A549 (cell line): ENCODE data around the gene NID2. TPM values are rescaled to one million over a fixed set of nuclear protein-coding genes. Genes with fewer than 3 reads are reported as not detected.

Experiments
- ATAC-seq, 2 experiments: fragments of 200-7000 bp in 1 of 2; fragments of >200 bp in 1 of 2; cut with Nextera tagmentation in 1 of 2; cut with Tn5 transposase in 1 of 2; 3 replicates each; pipeline versions ENCODE4 v1.8.0 to v1.9.1; 2018 to 2020; ENCODE audit warnings: mild to moderate bottlenecking in 1 of 2, moderate library complexity in 1 of 2
- CTCF ChIA-PET: fragments of 300-600 bp; sonication (Branson Sonifier 250); formaldehyde crosslinking; extraction: SDS; loops from one replicate; lab custom pipeline; 2021; ENCODE audit warnings: antibody characterized with exemption, inconsistent platforms; lab: Yijun Ruan, JAX
- POLR2A ChIA-PET: fragments of 350-600 bp; formaldehyde crosslinking; extraction: SDS; loops from one replicate; lab custom pipeline; 2021; ENCODE audit warnings: antibody characterized with exemption, inconsistent platforms; lab: Yijun Ruan, JAX
- DNase-seq, 2 experiments: peaks; one replicate each; pipeline versions ENCODE4 v3.0.0 to v3.0.0-alpha.2; 2011 to 2016; ENCODE audit warnings: low read depth in 1 of 2, low spot score in 1 of 2
- FAIRE-seq: peaks from 2 replicates; lab custom pipeline; 2011; peaks lifted over from hg19 to GRCh38; lab: Jason Lieb, UNC
- H3K27ac ChIP-seq, 2 experiments: fragments of >200 bp; sonication (Bioruptor Twin); formaldehyde crosslinking; 3 replicates each; pipeline ENCODE4 v1.5.1; 2016 to 2017
- H3K4me1 ChIP-seq: fragments of >200 bp; sonication (Bioruptor Twin); formaldehyde crosslinking; 3 replicates; pipeline ENCODE4 v1.6.1; 2016
- H3K4me2 ChIP-seq: fragments of >200 bp; sonication (Bioruptor Twin); formaldehyde crosslinking; 3 replicates; pipeline ENCODE4 v1.6.1; 2016
- H3K4me3 ChIP-seq: fragments of >200 bp; sonication (Bioruptor Twin); formaldehyde crosslinking; 3 replicates; pipeline ENCODE4 v1.5.1; 2016
- H3K9me3 ChIP-seq: fragments of >200 bp; sonication (Bioruptor Twin); formaldehyde crosslinking; 3 replicates; pipeline ENCODE4 v1.6.1; 2016
- CBX2 ChIP-seq: fragments of 200-600 bp; sonication (generic); IDR thresholded peaks from 2 replicates; pipeline ENCODE4 v1.6.1; 2016; ENCODE audit warnings: low read depth, mild to moderate bottlenecking, borderline replicate concordance
- CEBPB ChIP-seq, 2 experiments: fragments of >200 bp in 1 of 2; sonication (Bioruptor Twin) in 1 of 2; formaldehyde crosslinking in 1 of 2; IDR thresholded peaks; 2 replicates each; pipeline ENCODE4 v1.6.1; 2012 to 2016
- CHD4 ChIP-seq: fragments of 200-600 bp; sonication (generic); IDR thresholded peaks from 2 replicates; pipeline ENCODE4 v1.6.1; 2016; ENCODE audit warnings: antibody characterized with exemption, mild to moderate bottlenecking, borderline replicate concordance
- E2F6 ChIP-seq: IDR thresholded peaks from 2 replicates; pipeline ENCODE4 v1.6.1; 2012; ENCODE audit warnings: low read depth, borderline replicate concordance
- EP300 ChIP-seq, 2 experiments: fragments of >200 bp; sonication (Bioruptor Twin); formaldehyde crosslinking; IDR thresholded peaks; 2 replicates in 1 of 2; 3 replicates in 1 of 2; pipeline ENCODE4 v1.6.1; 2016 to 2017
- ESRRA ChIP-seq: fragments of 150-350 bp; IDR thresholded peaks from 2 replicates; pipeline ENCODE4 v1.6.1; 2014; ENCODE audit warnings: mild to moderate bottlenecking, low read length, borderline replicate concordance
- FOSL2 ChIP-seq, 2 experiments: fragments of 450-650 bp in 1 of 2; fragments of >200 bp in 1 of 2; sonication (Bioruptor Twin) in 1 of 2; formaldehyde crosslinking; IDR thresholded peaks; 2 replicates each; pipeline versions ENCODE4 v1.5.0 to v1.6.1; 2016 to 2020; ENCODE audit warnings: mild to moderate bottlenecking in 1 of 2, moderate library complexity in 1 of 2
- FOXS1 ChIP-seq: fragments of 250-450 bp; sonication (Bioruptor Pico); IDR thresholded peaks from 2 replicates; pipeline ENCODE4 v1.5.0; 2020; ENCODE audit warnings: mild to moderate bottlenecking, moderate library complexity
- GATA3 ChIP-seq: IDR thresholded peaks from 2 replicates; pipeline ENCODE4 v1.6.1; 2012; ENCODE audit warnings: borderline replicate concordance
- HDAC2 ChIP-seq: fragments of 200-600 bp; sonication (generic); IDR thresholded peaks from 2 replicates; pipeline ENCODE4 v1.6.1; 2016
- HES2 ChIP-seq: fragments of >200 bp; sonication (Bioruptor Twin); formaldehyde crosslinking; IDR thresholded peaks from 2 replicates; pipeline ENCODE4 v1.6.1; 2016
- HOXA7 ChIP-seq: fragments of 250-450 bp; sonication (Bioruptor Pico); IDR thresholded peaks from 2 replicates; pipeline ENCODE4 v1.5.0; 2020; ENCODE audit warnings: mild to moderate bottlenecking, moderate library complexity
- JUNB ChIP-seq: fragments of >200 bp; sonication (Bioruptor Twin); formaldehyde crosslinking; IDR thresholded peaks from 2 replicates; pipeline ENCODE4 v1.6.1; 2016
- KDM5A ChIP-seq: fragments of 200-600 bp; sonication (generic); IDR thresholded peaks from 2 replicates; pipeline ENCODE4 v1.6.1; 2016; ENCODE audit warnings: antibody characterized with exemption, mild to moderate bottlenecking
- MAFK ChIP-seq: fragments of 450-650 bp; IDR thresholded peaks from 2 replicates; pipeline ENCODE4 v1.6.1; 2014; ENCODE audit not compliant: partially characterized antibody
- NPAS2 ChIP-seq: fragments of 250-450 bp; sonication (Bioruptor Pico); IDR thresholded peaks from 2 replicates; pipeline ENCODE4 v1.8.0; 2022; ENCODE audit warnings: mild to moderate bottlenecking, moderate library complexity, borderline replicate concordance
- PBX3 ChIP-seq: IDR thresholded peaks from 2 replicates; pipeline ENCODE4 v1.6.1; 2012
- PHF8 ChIP-seq: fragments of 200-600 bp; sonication (generic); IDR thresholded peaks from 2 replicates; pipeline ENCODE4 v1.6.1; 2016; ENCODE audit warnings: low read depth, mild to moderate bottlenecking, antibody characterized with exemption, moderate library complexity, borderline replicate concordance
- POLR2AphosphoS2 ChIP-seq: conservative IDR thresholded peaks from 2 replicates; pipeline ENCODE4 v1.6.1; 2012; ENCODE audit warnings: low read length, improper control_type of control experiment, inconsistent platforms
- RAD21 ChIP-seq, 2 experiments: fragments of >200 bp in 1 of 2; sonication (Bioruptor Twin) in 1 of 2; formaldehyde crosslinking in 1 of 2; IDR thresholded peaks in 1 of 2; conservative IDR thresholded peaks in 1 of 2; 2 replicates in 1 of 2; 3 replicates in 1 of 2; pipeline ENCODE4 v1.6.1; 2012 to 2018; ENCODE audit warnings: inconsistent platforms in 1 of 2
- RARB ChIP-seq: fragments of 250-450 bp; sonication (Bioruptor Pico); IDR thresholded peaks from 2 replicates; pipeline ENCODE4 v1.8.0; 2021; ENCODE audit warnings: mild to moderate bottlenecking, moderate library complexity
- REST ChIP-seq: fragments of 200-600 bp; sonication (generic); IDR thresholded peaks from 2 replicates; pipeline ENCODE4 v1.6.1; 2016; ENCODE audit warnings: antibody characterized with exemption, mild to moderate bottlenecking, moderate library complexity
- TFCP2L1 ChIP-seq: fragments of 250-450 bp; sonication (Bioruptor Pico); IDR thresholded peaks from 2 replicates; pipeline ENCODE4 v1.5.0; 2021; ENCODE audit warnings: mild to moderate bottlenecking
- TP53 ChIP-seq: fragments of 250-450 bp; sonication (Bioruptor Pico); IDR thresholded peaks from 2 replicates; pipeline ENCODE4 v1.5.0; 2021; ENCODE audit warnings: mild to moderate bottlenecking, moderate library complexity
- ZNF302 ChIP-seq: fragments of 250-450 bp; sonication (Bioruptor Pico); IDR thresholded peaks from 2 replicates; pipeline ENCODE4 v1.9.0; 2021; ENCODE audit warnings: inconsistent platforms, mild to moderate bottlenecking, moderate library complexity
- WGBS: methylation state at CpG from one replicate; pipeline ENCODE4 v1.1.6; 2017; ENCODE audit errors: missing lambda C conversion rate; 5-methylcytosine and 5-hydroxymethylcytosine counted together
- polyA plus RNA-seq, 4 experiments: library from polyadenylated mRNA; depleted of rRNA in 3 of 4; stranded (reverse); fragments of >200 nt; fragmentation: RNase III in 1 of 4; extraction: RNeasy Plus Mini Kit Qiagen cat#74134 plus additional on column Dnase treatment in 1 of 4; gene quantifications; 2 replicates in 3 of 4; 3 replicates in 1 of 4; pipeline ENCODE4 v1.2.3, GENCODE V29; 2011 to 2017

NID2 gene
- polyA plus RNA-seq, 2 of the 4 experiments (the other 2 are of a cell fraction): 7.3 to 20.6 TPM

GRCh38 chr14:52095336-52095735 is 26.5 kb upstream of the NID2 start (continued):
- TF ChIP-seq REST (no peak), CBX2 (no peak), HDAC2 (no peak), HES2 (no peak), CEBPB (IDR thresholded peaks at IDR 0.05) (no peak), EP300 (IDR thresholded peaks at IDR 0.05) (no peak), KDM5A (no peak), CHD4 (no peak), RARB (no peak), TP53 (no peak), NPAS2 (no peak)

- ATAC-seq: no peak
- no peak for DNase-seq
- no peaks in the 10 kb centered on the region for H3K9me3 ChIP-seq
- 31% methylated on average over 4 of the region's 4 CpGs for WGBS
- no peak overlapping the region for H3K27ac ChIP-seq
- H3K4me2 ChIP-seq: no peak overlapping the region
- ChIA-PET POLR2A (no interaction called here), CTCF (no interaction called here)
- H3K4me1 ChIP-seq: no peaks in the 10 kb centered on the region
- no peak for FAIRE-seq
- TF ChIP-seq FOSL2 (IDR thresholded peaks at IDR 0.05) (no peak), FOSL2 (CRISPR knock-in tag; IDR thresholded peaks at IDR 0.05) (no peak), EP300 (IDR thresholded peaks at IDR 0.05) (no peak), MAFK (no peak), PHF8 (no peak), E2F6 (no peak), TP53 (no peak), ZNF302 (CRISPR knock-in tag) (no peak), POLR2AphosphoS2 (no peak), RAD21 (conservative IDR thresholded peaks at IDR 0.05 in 1 of 2, IDR thresholded peaks at IDR 0.05 in 1 of 2) (no peak), GATA3 (no peak), CHD4 (no peak), PBX3 (no peak), HOXA7 (CRISPR knock-in tag) (no peak), JUNB (no peak), TFCP2L1 (CRISPR knock-in tag) (no peak), ESRRA (no peak), FOXS1 (no peak)
- TF ChIP-seq, all 56 proteins: peak for 0
- no peak overlapping the region for H3K4me3 ChIP-seq
Observed at GRCh38 chr14:52094546-52095271, 25.9 kb upstream of the NID2 start.
